ENCODE results near the gene UGT1A7. TPM values are rescaled to one million over a fixed set of nuclear protein-coding genes. Genes with fewer than 3 reads are reported as not detected.

The UGT1A7 gene
- polyA plus RNA-seq, 1 experiment: 0.04 TPM

DNA sequence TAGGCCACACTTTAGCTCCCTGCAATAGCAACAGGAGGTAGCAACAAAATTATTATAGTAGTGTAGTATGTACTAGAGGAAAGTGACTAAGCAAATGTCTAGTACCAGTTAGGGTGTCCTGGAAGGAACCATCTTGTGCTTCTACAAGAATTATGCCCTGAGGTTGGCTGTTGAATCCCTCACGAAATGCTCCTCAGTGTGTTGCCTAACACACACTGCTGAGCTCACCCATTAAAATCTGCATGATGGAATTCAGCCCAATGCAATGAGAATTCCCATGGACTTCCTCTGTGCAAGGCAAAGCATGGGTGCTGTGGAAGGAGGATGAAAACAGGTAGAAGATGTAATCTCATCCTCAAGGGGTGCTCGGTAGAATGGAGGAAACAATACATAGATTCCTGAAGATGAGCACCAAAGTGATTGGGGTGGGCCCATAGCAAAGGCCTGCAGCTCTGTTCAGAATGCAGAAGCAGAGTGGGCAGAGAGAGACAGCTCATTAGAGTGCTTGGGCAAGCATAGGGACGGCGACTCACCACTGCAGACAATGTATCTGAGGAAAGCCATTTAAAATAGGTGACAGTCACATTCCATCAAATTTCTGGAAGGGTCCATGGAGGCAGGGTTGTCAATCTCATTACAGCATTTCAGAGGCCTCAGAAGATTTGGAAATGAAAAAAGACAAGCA is 1.2 kb upstream of the UGT1A7 start:
- TF ChIP-seq, protein P1, sequence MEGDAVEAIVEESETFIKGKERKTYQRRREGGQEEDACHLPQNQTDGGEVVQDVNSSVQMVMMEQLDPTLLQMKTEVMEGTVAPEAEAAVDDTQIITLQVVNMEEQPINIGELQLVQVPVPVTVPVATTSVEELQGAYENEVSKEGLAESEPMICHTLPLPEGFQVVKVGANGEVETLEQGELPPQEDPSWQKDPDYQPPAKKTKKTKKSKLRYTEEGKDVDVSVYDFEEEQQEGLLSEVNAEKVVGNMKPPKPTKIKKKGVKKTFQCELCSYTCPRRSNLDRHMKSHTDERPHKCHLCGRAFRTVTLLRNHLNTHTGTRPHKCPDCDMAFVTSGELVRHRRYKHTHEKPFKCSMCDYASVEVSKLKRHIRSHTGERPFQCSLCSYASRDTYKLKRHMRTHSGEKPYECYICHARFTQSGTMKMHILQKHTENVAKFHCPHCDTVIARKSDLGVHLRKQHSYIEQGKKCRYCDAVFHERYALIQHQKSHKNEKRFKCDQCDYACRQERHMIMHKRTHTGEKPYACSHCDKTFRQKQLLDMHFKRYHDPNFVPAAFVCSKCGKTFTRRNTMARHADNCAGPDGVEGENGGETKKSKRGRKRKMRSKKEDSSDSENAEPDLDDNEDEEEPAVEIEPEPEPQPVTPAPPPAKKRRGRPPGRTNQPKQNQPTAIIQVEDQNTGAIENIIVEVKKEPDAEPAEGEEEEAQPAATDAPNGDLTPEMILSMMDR (IDR thresholded peaks at IDR 0.05; ENCODE audit: low read depth, low read length): no peak
- DNase-seq (ENCODE audit: low read depth, low spot score): no peak
- Histone ChIP-seq H3K27ac (ENCODE audit: low read depth, low read length) (no peak overlapping the region), H3K9me3 (ENCODE audit: control insufficient read depth, insufficient read depth, low read length) (no peaks in the 10 kb centered on the region), H3K27me3 (ENCODE audit: control insufficient read depth, insufficient read depth, low read length) (no peaks in the 10 kb centered on the region), H3K4me3 (ENCODE audit: low read depth, low read length) (no peak overlapping the region)
- POLR2A ChIA-PET: no interaction called here
- CTCF ChIA-PET: no interaction called here

DNA sequence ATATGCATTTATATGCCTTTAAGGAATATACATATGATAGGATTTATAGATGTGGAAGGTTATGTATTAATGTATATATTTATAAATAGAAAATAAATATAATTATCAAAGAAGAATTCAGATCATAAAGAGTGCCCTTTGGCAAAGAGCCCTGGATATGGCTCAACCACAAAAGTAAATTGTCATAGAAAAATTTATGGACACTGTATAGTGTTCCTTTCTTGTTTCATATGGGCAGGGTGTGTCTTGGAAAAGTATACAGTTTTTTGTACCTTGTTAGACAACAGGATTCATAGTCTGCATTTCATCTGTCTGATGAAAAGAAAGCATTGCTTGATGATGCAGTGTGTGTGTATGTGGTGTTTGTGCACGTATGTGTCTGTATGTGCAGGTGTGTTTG is 2.9 kb downstream of the UGT1A7 start:
- ChIA-PET CTCF (no interaction called here), POLR2A (no interaction called here)
- no peak overlapping the region for H3K27ac ChIP-seq (ENCODE audit: low read depth, low read length)
- no peak for DNase-seq (ENCODE audit: low read depth, low spot score)
- peaks cover 3% of the 10 kb centered on the region for H3K27me3 ChIP-seq (ENCODE audit: control insufficient read depth, insufficient read depth, low read length)
- H3K4me3 ChIP-seq (ENCODE audit: low read depth, low read length): no peak overlapping the region
- H3K9me3 ChIP-seq (ENCODE audit: control insufficient read depth, insufficient read depth, low read length): no peaks in the 10 kb centered on the region
- TF ChIP-seq, protein P1 (IDR thresholded peaks at IDR 0.05; ENCODE audit: low read depth, low read length): no peak

DNA sequence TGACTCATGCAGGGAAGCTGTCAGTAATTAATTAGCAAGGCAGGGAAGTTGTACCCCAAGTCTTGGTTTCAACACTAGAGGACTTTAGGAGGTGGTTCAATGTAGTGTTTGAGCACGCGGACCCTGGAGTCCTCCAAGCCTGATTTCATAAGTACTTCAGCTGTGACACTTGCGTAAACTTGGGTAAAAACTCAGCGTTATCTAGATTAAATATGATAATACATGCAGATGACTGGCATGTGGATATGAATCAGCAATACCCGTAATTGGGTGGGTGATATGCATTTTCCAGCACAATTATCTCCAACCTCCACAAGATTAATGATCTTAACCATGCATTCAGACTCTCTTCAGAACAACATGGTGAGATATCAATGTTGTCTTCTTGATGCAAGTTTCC is 5.2 kb downstream of the UGT1A7 start:
- TF ChIP-seq, protein P1 (IDR thresholded peaks at IDR 0.05; ENCODE audit: low read depth, low read length): no peak
- ChIA-PET POLR2A (no interaction called here), CTCF (no interaction called here)
- peaks cover 3% of the 10 kb centered on the region for H3K27me3 ChIP-seq (ENCODE audit: control insufficient read depth, insufficient read depth, low read length)
- no peak for DNase-seq (ENCODE audit: low read depth, low spot score)
- H3K4me3 ChIP-seq (ENCODE audit: low read depth, low read length): no peak overlapping the region
- no peak overlapping the region for H3K27ac ChIP-seq (ENCODE audit: low read depth, low read length)
- no peaks in the 10 kb centered on the region for H3K9me3 ChIP-seq (ENCODE audit: control insufficient read depth, insufficient read depth, low read length)

DNA sequence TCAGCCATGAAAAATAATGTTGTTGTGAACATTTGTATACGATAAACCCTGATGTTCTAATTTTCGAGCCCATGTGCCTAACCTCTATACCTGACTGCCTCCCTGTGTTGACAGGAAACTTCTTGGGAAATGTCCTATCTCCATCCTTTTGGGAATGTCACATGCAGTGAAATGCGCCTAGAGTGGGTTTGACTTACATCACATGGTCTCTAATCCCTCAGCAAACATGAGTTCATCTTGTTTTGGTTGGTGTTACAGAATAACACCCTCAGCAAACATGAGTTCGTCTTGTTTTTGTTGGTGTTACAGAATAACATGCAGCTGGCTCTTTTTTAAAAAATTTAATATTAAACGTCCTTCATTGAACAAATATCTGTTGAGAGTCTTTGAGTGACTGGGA is 6.6 kb downstream of the UGT1A7 start:
- no peaks in the 10 kb centered on the region for H3K9me3 ChIP-seq (ENCODE audit: control insufficient read depth, insufficient read depth, low read length)
- POLR2A ChIA-PET: no interaction called here
- TF ChIP-seq, protein P1 (IDR thresholded peaks at IDR 0.05; ENCODE audit: low read depth, low read length): no peak
- H3K27ac ChIP-seq (ENCODE audit: low read depth, low read length): no peak overlapping the region
- DNase-seq (ENCODE audit: low read depth, low spot score): no peak
- CTCF ChIA-PET: no interaction called here
- peaks cover 3% of the 10 kb centered on the region for H3K27me3 ChIP-seq (ENCODE audit: control insufficient read depth, insufficient read depth, low read length)
- H3K4me3 ChIP-seq (ENCODE audit: low read depth, low read length): no peak overlapping the region

DNA sequence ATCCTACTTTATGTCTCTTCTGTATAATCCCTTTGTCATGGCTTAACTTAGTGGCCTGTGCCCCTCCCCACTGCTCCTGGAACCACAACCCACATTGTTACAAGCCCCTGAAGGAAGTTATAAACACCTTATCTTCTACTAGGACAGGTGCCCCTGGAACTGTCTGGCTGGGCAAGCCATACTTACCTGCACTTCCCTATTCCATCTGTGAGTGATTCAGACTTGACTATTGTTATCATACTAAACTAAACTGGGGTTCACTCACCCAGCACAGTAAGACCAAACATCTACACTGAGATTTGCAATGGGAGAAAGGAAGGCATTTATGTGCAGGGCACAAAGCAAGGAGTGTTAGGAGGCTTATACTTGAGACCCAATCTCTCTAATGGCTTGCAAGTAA is 7.3 kb downstream of the UGT1A7 start:
- TF ChIP-seq, protein P1 (IDR thresholded peaks at IDR 0.05; ENCODE audit: low read depth, low read length): no peak
- Histone ChIP-seq H3K9me3 (ENCODE audit: control insufficient read depth, insufficient read depth, low read length) (no peaks in the 10 kb centered on the region), H3K4me3 (ENCODE audit: low read depth, low read length) (no peak overlapping the region), H3K27me3 (ENCODE audit: control insufficient read depth, insufficient read depth, low read length) (peaks cover 4% of the 10 kb centered on the region), H3K27ac (ENCODE audit: low read depth, low read length) (no peak overlapping the region)
- ChIA-PET POLR2A (no interaction called here), CTCF (no interaction called here)
- DNase-seq (ENCODE audit: low read depth, low spot score): no peak

All from AG04450 (cell line).